ENCODE results near the gene ZSCAN21. TPM values are rescaled to one million over a fixed set of nuclear protein-coding genes. Genes with fewer than 3 reads are reported as not detected.

ZSCAN21 gene
- total RNA-seq, 1 donor from 2014 or later, result 6.8 TPM

GRCh38 chr7:100098913-100099312 is 49.3 kb downstream of the ZSCAN21 start:
- peak overlapping the region; percentile 67 for H3K27ac Mint-ChIP-seq
- no peak for DNase-seq (ENCODE audit: low spot score)
- peaks cover 58% of the 10 kb centered on the region for H3K36me3 Mint-ChIP-seq (ENCODE audit: low read depth)
- no peaks in the 10 kb centered on the region for H3K9me3 Mint-ChIP-seq
- no peaks in the 10 kb centered on the region for H3K27me3 Mint-ChIP-seq (ENCODE audit: insufficient read depth)
- peak overlapping the region; percentile 94 for H3K4me3 Mint-ChIP-seq
- intact Hi-C loops (cut with micrococcal nuclease), result no loop called here
- peaks cover 43% of the 10 kb centered on the region for H3K4me1 Mint-ChIP-seq (ENCODE audit: low read depth)

DNA sequence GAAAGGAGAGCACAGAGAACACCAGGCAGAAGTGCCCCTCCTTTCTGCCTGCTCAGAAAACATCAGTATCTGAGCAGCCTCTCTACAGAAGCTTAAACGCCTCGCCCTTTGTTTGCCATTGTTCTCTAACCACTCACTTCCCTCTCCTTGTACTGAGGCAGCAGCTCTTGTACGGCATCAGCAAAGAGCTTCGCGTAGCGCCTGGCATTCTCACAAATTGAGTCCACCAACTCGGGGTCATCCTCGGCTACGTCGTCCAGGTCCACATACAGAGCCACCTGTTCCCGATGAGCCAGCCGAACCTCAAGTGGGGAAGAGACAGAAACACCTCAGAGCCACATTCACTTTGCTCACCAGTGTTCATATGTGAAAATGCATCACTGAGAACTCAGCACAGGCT is 49.9 kb downstream of the ZSCAN21 start:
- no peaks in the 10 kb centered on the region for H3K27me3 Mint-ChIP-seq (ENCODE audit: insufficient read depth)
- H3K27ac Mint-ChIP-seq, result peak overlapping the region; percentile 97
- H3K4me1 Mint-ChIP-seq (ENCODE audit: low read depth), result peaks cover 45% of the 10 kb centered on the region
- DNase-seq (ENCODE audit: low spot score), result no peak
- H3K4me3 Mint-ChIP-seq, result peak overlapping the region; percentile 94
- H3K36me3 Mint-ChIP-seq (ENCODE audit: low read depth), result peaks cover 58% of the 10 kb centered on the region
- intact Hi-C loops (cut with micrococcal nuclease), result no loop called here
- H3K9me3 Mint-ChIP-seq, result no peaks in the 10 kb centered on the region

- Mint-ChIP-seq H3K9me3 (no peaks in the 10 kb centered on the region), H3K4me3 (peak overlapping the region; percentile 94), H3K4me1 (ENCODE audit: low read depth) (peaks cover 45% of the 10 kb centered on the region), H3K36me3 (ENCODE audit: low read depth) (peaks cover 53% of the 10 kb centered on the region), H3K27ac (peak overlapping the region; percentile 97), H3K27me3 (ENCODE audit: insufficient read depth) (no peaks in the 10 kb centered on the region)
- intact Hi-C loops (cut with micrococcal nuclease), result loop anchor here (1.0 to 2.0 kb wide), 14 partner anchors 11 to 605 kb away; partner anchors contain the start of genes CNPY4, GNB2, LAMTOR4 and MBLAC1
- DNase-seq (ENCODE audit: low spot score), result peak; percentile 89
These were observed 50.9 kb downstream of the ZSCAN21 start for GRCh38 chr7:100100420-100101015.

- peak; percentile 98 for DNase-seq (ENCODE audit: low spot score)
- Mint-ChIP-seq H3K36me3 (ENCODE audit: low read depth) (peaks cover 47% of the 10 kb centered on the region), H3K4me3 (peak within 1 kb of the TSS; percentile 94), H3K9me3 (no peaks in the 10 kb centered on the region), H3K27me3 (ENCODE audit: insufficient read depth) (no peaks in the 10 kb centered on the region), H3K4me1 (ENCODE audit: low read depth) (peaks cover 39% of the 10 kb centered on the region), H3K27ac (peak within 1 kb of the TSS; percentile 97)
- intact Hi-C loops (cut with micrococcal nuclease), result loop anchor here (1.0 to 2.0 kb wide), 11 partner anchors 18 to 604 kb away; partner anchors contain the start of genes CNPY4, LAMTOR4, MEPCE and PPP1R35
These were observed 51.7 kb downstream of the ZSCAN21 start, which contains the start of the genes AP4M1 and MCM7 for GRCh38 chr7:100101016-100101862. Gene AP4M1, plus strand, starts transcription at chr7:100101643. Its CDS starts 72 bp downstream, at chr7:100101715. Gene MCM7, minus strand, starts transcription at chr7:100101397. Its CDS starts 103 bp downstream, at chr7:100101294.

DNA sequence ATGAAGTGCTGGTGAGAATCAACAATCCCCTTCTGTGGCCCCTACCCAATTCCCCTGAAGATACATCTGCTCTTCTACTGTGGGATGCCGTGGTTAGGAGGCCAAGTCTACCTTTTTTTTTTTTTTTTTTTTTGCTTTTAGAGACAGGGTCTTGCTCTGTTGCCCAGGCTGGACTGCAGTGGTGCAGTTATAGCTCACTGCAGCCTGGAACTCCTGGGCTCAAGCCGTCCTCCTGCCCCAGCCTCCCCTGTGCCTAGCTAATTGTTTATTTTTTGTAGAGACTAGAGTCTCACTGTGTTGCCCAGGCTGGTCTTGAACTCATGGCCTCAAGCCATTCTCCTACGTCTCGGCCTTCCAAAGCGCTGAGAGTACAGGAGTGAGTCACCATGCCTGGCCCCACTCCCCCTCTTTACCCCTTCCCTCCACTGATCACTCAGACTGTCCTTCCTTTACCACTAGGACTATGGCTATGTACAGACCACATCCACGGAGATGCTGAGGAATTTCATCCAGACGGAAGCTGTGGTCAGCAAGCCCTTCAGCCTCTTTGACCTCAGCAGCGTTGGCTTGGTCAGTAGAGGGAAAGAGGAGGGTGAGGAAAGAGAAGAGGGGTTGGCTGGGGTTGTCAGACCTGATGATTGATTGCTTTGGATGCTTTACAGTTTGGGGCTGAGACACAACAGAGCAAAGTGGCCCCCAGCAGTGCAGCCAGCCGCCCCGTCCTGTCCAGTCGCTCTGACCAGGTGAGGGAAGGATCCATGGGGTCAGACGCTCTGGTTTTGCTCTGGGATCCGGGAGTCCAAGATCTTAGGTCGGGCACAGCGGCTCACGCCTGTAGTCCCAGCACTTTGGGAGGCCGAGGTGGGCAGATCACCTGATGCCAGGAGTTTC is 53.6 kb downstream of the ZSCAN21 start:
- no peak overlapping the region for H3K27ac Mint-ChIP-seq
- no peak for DNase-seq (ENCODE audit: low spot score)
- no peaks in the 10 kb centered on the region for H3K9me3 Mint-ChIP-seq
- peaks cover 37% of the 10 kb centered on the region for H3K36me3 Mint-ChIP-seq (ENCODE audit: low read depth)
- peaks cover 29% of the 10 kb centered on the region for H3K4me1 Mint-ChIP-seq (ENCODE audit: low read depth)
- H3K4me3 Mint-ChIP-seq, result peak overlapping the region; percentile 94
- no peaks in the 10 kb centered on the region for H3K27me3 Mint-ChIP-seq (ENCODE audit: insufficient read depth)
- intact Hi-C loops (cut with micrococcal nuclease), result no loop called here

DNA sequence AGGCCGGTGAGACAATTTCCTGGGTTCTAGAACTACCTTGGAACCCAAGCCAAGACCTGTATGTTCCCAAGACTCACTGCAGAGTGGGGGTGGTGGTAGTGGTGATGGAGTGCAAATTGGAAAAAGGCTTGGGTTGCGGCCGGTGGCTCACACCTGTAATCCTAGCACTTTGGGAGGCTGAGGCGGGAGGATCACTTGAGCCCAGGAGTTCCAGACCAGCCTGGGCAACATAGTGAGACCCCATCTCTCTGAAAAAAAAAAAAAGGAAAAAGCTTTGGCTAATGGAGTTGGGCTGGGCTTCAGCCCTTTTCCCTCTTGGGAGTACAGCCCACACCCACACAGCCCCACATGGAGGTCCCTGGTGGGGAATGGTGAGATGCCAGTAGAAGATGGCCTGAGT is 56.0 kb downstream of the ZSCAN21 start:
- intact Hi-C loops (cut with micrococcal nuclease), result no loop called here
- Mint-ChIP-seq H3K36me3 (ENCODE audit: low read depth) (peaks cover 23% of the 10 kb centered on the region), H3K27me3 (ENCODE audit: insufficient read depth) (no peaks in the 10 kb centered on the region), H3K4me3 (no peak overlapping the region), H3K4me1 (ENCODE audit: low read depth) (peaks cover 9% of the 10 kb centered on the region), H3K27ac (no peak overlapping the region), H3K9me3 (no peaks in the 10 kb centered on the region)
- DNase-seq (ENCODE audit: low spot score), result no peak

GRCh38 chr7:100106633-100107032 is 57.1 kb downstream of the ZSCAN21 start:
- Mint-ChIP-seq H3K4me3 (no peak overlapping the region), H3K4me1 (ENCODE audit: low read depth) (peaks cover 9% of the 10 kb centered on the region), H3K36me3 (ENCODE audit: low read depth) (peaks cover 28% of the 10 kb centered on the region), H3K9me3 (no peaks in the 10 kb centered on the region), H3K27me3 (ENCODE audit: insufficient read depth) (no peaks in the 10 kb centered on the region), H3K27ac (no peak overlapping the region)
- no peak for DNase-seq (ENCODE audit: low spot score)
- intact Hi-C loops (cut with micrococcal nuclease), result no loop called here

- H3K9me3 Mint-ChIP-seq, result no peaks in the 10 kb centered on the region
- intact Hi-C loops (cut with micrococcal nuclease), result no loop called here
- H3K4me3 Mint-ChIP-seq, result no peak overlapping the region
- peaks cover 30% of the 10 kb centered on the region for H3K36me3 Mint-ChIP-seq (ENCODE audit: low read depth)
- no peaks in the 10 kb centered on the region for H3K27me3 Mint-ChIP-seq (ENCODE audit: insufficient read depth)
- no peak for DNase-seq (ENCODE audit: low spot score)
- no peak overlapping the region for H3K27ac Mint-ChIP-seq
- peaks cover 9% of the 10 kb centered on the region for H3K4me1 Mint-ChIP-seq (ENCODE audit: low read depth)
These were observed 57.7 kb downstream of the ZSCAN21 start for GRCh38 chr7:100107125-100107737.

DNA sequence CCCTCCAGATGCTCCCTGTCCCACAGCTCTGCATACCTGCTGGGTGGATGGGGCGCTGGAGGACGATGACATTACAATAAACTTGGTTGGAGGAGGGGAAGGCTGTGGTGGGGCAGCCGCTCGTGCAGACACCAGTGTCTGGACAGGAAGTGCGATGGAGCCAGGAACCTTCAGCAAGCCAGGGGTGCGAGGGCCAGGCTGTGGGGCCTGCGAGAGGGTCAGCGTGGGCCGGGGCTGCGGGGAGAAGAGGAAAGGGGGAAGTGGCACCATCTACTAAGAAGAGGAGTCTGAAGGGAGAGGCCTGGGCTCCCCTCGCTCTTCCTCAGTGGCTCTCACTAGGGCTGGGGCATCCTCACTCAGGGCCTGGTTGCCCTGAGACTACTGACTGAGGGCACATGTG is 58.3 kb downstream of the ZSCAN21 start:
- Mint-ChIP-seq H3K27ac (no peak overlapping the region), H3K27me3 (ENCODE audit: insufficient read depth) (no peaks in the 10 kb centered on the region), H3K36me3 (ENCODE audit: low read depth) (peaks cover 32% of the 10 kb centered on the region), H3K4me3 (no peak overlapping the region), H3K4me1 (ENCODE audit: low read depth) (peaks cover 4% of the 10 kb centered on the region), H3K9me3 (no peaks in the 10 kb centered on the region)
- intact Hi-C loops (cut with micrococcal nuclease), result no loop called here
- DNase-seq (ENCODE audit: low spot score), result no peak

GRCh38 chr7:100109521-100110163 is 60.1 kb downstream of the ZSCAN21 start:
- Mint-ChIP-seq H3K4me1 (ENCODE audit: low read depth) (no peaks in the 10 kb centered on the region), H3K9me3 (no peaks in the 10 kb centered on the region), H3K27ac (no peak overlapping the region), H3K36me3 (ENCODE audit: low read depth) (peaks cover 28% of the 10 kb centered on the region), H3K27me3 (ENCODE audit: insufficient read depth) (no peaks in the 10 kb centered on the region), H3K4me3 (no peak overlapping the region)
- DNase-seq (ENCODE audit: low spot score), result no peak
- intact Hi-C loops (cut with micrococcal nuclease), result no loop called here

DNA sequence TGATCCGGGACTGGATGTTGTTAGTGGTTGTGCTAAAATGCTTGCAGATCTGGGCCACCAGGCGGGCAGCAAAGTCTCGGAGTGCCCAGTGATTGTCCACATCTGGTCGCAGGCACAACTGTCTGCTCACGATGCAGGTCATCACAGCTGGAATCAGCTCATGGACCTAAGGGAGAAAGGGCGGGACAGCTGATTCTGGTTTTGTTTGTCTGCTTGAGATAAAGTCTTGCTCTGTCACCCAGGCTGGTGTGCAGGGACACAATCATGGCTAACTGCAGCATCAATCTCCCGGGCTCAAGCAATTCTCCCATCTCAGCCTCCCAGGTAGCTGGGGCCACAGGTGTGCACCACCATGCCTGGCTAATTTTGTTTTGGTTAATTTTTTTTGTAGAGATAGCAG is 61.6 kb downstream of the ZSCAN21 start:
- peaks cover 28% of the 10 kb centered on the region for H3K36me3 Mint-ChIP-seq (ENCODE audit: low read depth)
- H3K27ac Mint-ChIP-seq, result no peak overlapping the region
- no peaks in the 10 kb centered on the region for H3K27me3 Mint-ChIP-seq (ENCODE audit: insufficient read depth)
- no peak for DNase-seq (ENCODE audit: low spot score)
- no peaks in the 10 kb centered on the region for H3K9me3 Mint-ChIP-seq
- intact Hi-C loops (cut with micrococcal nuclease), result no loop called here
- H3K4me1 Mint-ChIP-seq (ENCODE audit: low read depth), result no peaks in the 10 kb centered on the region
- H3K4me3 Mint-ChIP-seq, result no peak overlapping the region

DNA sequence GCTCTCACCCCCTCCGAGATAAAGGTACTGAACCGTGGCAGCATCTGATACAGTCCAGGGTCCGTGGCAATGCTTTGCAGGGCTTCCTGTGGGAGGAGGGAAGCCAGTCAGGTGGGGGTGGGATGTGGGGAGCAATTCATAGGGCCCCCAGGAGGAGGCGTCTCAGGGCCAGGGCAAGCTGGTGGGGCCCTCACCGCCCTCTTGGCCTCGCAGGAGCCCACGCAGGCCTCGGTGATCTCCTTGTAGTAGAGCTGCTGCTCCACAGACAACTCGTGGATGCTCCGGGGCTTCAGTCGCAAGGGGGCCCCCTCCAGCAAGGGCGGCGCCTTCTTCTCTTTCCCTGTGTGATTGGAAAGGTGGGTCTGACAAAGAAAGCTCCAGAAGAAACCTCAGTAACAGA is 62.3 kb downstream of the ZSCAN21 start:
- DNase-seq (ENCODE audit: low spot score), result no peak
- Mint-ChIP-seq H3K36me3 (ENCODE audit: low read depth) (peaks cover 30% of the 10 kb centered on the region), H3K9me3 (no peaks in the 10 kb centered on the region), H3K4me1 (ENCODE audit: low read depth) (no peaks in the 10 kb centered on the region), H3K27me3 (ENCODE audit: insufficient read depth) (no peaks in the 10 kb centered on the region), H3K4me3 (no peak overlapping the region), H3K27ac (no peak overlapping the region)
- intact Hi-C loops (cut with micrococcal nuclease), result no loop called here
